ENCODE results near the gene SETD5. TPM values are rescaled to one million over a fixed set of nuclear protein-coding genes. Genes with fewer than 3 reads are reported as not detected.

Gene SETD5
- total RNA-seq, 6 experiments from 2014 or later, result 62.0 to 74.6 (median 67.4) TPM

GRCh38 chr3:9499455-9500107 lies 102.2 kb downstream of the SETD5 start:
- TF ChIP-seq, protein P1, sequence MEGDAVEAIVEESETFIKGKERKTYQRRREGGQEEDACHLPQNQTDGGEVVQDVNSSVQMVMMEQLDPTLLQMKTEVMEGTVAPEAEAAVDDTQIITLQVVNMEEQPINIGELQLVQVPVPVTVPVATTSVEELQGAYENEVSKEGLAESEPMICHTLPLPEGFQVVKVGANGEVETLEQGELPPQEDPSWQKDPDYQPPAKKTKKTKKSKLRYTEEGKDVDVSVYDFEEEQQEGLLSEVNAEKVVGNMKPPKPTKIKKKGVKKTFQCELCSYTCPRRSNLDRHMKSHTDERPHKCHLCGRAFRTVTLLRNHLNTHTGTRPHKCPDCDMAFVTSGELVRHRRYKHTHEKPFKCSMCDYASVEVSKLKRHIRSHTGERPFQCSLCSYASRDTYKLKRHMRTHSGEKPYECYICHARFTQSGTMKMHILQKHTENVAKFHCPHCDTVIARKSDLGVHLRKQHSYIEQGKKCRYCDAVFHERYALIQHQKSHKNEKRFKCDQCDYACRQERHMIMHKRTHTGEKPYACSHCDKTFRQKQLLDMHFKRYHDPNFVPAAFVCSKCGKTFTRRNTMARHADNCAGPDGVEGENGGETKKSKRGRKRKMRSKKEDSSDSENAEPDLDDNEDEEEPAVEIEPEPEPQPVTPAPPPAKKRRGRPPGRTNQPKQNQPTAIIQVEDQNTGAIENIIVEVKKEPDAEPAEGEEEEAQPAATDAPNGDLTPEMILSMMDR (IDR thresholded peaks at IDR 0.05), result no peak
- H3K36me3 Mint-ChIP-seq (ENCODE audit: low read depth), result peaks cover under 1% of the 10 kb centered on the region; the same call in 1 of the 2 replicates
- no peak overlapping the region for H3K27ac Mint-ChIP-seq
- H3K4me1 Mint-ChIP-seq (ENCODE audit: low read depth), result peaks cover 36% of the 10 kb centered on the region
- H3K27me3 Mint-ChIP-seq (ENCODE audit: insufficient read depth), result peaks cover 20% of the 10 kb centered on the region
- no peaks in the 10 kb centered on the region for H3K9me3 Mint-ChIP-seq
- no peak for DNase-seq
- no peak overlapping the region for H3K4me3 Mint-ChIP-seq

GRCh38 chr3:9500108-9501050 lies 103.0 kb downstream of the SETD5 start:
- Mint-ChIP-seq H3K27me3 (ENCODE audit: insufficient read depth) (peaks cover 19% of the 10 kb centered on the region), H3K4me3 (peak overlapping the region; percentile 59), H3K4me1 (ENCODE audit: low read depth) (peaks cover 36% of the 10 kb centered on the region), H3K9me3 (no peaks in the 10 kb centered on the region), H3K27ac (no peak overlapping the region), H3K36me3 (ENCODE audit: low read depth) (no peaks in the 10 kb centered on the region)
- TF ChIP-seq, protein P1 (IDR thresholded peaks at IDR 0.05), result peak; percentile 93
- DNase-seq, result peak; percentile 62

DNA sequence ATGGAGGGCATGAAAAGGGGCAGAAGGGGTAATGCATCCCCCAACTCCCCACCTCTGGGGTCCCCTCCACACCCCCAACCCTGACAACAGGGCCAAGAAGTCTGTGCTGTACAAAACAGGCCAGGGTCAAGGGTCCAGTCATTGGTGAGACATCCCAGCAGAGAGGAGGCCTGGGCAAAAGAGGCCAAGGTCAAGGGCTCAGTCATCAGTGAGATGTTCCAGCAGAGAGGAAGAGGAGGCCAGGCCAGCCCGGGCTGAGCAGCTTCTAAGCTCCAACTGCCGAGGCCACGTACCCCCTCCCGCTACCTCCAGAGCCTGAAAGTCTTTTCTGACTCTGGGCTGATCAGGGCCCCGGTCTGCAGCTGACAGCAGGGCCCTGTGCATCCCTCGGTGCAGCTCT lies 103.8 kb downstream of the SETD5 start:
- Mint-ChIP-seq H3K27ac (no peak overlapping the region), H3K36me3 (ENCODE audit: low read depth) (no peaks in the 10 kb centered on the region), H3K4me1 (ENCODE audit: low read depth) (peaks cover 36% of the 10 kb centered on the region), H3K4me3 (no peak overlapping the region), H3K9me3 (no peaks in the 10 kb centered on the region), H3K27me3 (ENCODE audit: insufficient read depth) (peaks cover 23% of the 10 kb centered on the region)
- DNase-seq, result no peak
- TF ChIP-seq, protein P1 (IDR thresholded peaks at IDR 0.05), result no peak

- H3K36me3 Mint-ChIP-seq (ENCODE audit: low read depth), result no peaks in the 10 kb centered on the region
- TF ChIP-seq, protein P1 (IDR thresholded peaks at IDR 0.05), result peak; percentile 98
- H3K27ac Mint-ChIP-seq, result no peak overlapping the region
- H3K4me1 Mint-ChIP-seq (ENCODE audit: low read depth), result peaks cover 18% of the 10 kb centered on the region
- H3K4me3 Mint-ChIP-seq, result no peak overlapping the region
- no peaks in the 10 kb centered on the region for H3K9me3 Mint-ChIP-seq
- DNase-seq, result peak; percentile 24
- H3K27me3 Mint-ChIP-seq (ENCODE audit: insufficient read depth), result peaks cover 24% of the 10 kb centered on the region
Observed at GRCh38 chr3:9503283-9503682, 105.9 kb downstream of the SETD5 start.

DNA sequence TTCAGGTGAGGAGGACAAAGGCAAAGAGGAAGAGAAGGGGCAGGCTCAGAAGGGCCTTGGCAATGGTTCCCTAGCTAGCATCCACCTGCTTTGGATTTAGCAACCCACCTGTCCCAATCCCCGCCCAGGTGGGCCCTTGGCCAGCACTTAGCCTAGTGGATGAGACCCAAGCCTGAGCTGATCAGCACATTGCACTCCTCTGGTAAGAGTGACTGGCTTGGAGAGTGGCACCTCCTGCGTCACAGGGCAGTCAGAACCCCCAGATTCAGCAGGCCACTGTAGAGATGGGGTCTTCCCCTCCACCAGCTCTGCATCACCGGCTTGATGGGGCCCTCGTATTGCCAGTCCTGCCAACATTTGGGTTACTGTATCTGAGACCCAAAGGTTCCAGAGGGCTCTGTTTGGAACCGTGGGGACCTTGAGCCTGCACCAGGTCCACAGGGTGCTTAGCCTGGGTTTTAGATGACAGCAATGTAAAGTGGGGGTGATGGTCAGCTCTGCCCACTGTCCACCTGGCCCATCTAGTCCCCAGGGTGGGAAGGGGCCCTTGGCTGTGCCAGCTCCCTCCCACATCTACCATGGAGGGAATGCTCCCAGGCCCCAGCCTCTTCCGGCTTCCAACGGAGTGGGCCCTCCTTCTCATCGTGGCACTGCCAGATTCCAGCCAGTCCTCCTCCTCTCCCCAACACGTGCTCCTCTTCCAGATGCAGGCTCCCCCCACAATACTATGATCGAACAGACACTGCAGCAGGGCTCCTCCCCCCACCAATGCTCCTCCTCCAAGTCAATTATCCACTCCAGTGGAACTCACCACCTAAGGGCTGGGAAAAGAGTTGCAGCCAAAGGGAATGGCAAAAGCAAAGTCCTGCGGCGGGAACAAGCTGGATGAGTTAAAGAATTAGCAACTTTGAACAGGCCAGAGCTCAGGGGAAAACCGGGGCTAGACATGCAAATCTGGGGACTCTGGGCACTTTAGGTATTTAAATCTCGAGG lies 110.5 kb downstream of the SETD5 start:
- H3K4me1 Mint-ChIP-seq (ENCODE audit: low read depth), result no peaks in the 10 kb centered on the region
- peaks cover 27% of the 10 kb centered on the region for H3K27me3 Mint-ChIP-seq (ENCODE audit: insufficient read depth)
- H3K27ac Mint-ChIP-seq, result no peak overlapping the region
- TF ChIP-seq, protein P1 (IDR thresholded peaks at IDR 0.05), result no peak
- no peaks in the 10 kb centered on the region for H3K36me3 Mint-ChIP-seq (ENCODE audit: low read depth)
- H3K4me3 Mint-ChIP-seq, result no peak overlapping the region
- no peak for DNase-seq
- H3K9me3 Mint-ChIP-seq, result no peaks in the 10 kb centered on the region
